HG03521 (cell line): ENCODE measurements around the gene UBXN7.
A peak's percentile ranks its signal among the peaks of the same experiment; 100 is the strongest.
"Not testable (repeated sequence)": the region's sequence is repeated elsewhere in the genome, so short reads cannot be mapped to it uniquely, and the experiment has no call there.

Experiments
- ATAC-seq: cut with Tn5 transposase; IDR thresholded peaks from one replicate; pipeline ENCODE4 v1.9.1; 2021; ENCODE audit warnings: mild to moderate bottlenecking, moderate library complexity; ENCODE audit not compliant: unreplicated experiment

The UBXN7 gene

DNA sequence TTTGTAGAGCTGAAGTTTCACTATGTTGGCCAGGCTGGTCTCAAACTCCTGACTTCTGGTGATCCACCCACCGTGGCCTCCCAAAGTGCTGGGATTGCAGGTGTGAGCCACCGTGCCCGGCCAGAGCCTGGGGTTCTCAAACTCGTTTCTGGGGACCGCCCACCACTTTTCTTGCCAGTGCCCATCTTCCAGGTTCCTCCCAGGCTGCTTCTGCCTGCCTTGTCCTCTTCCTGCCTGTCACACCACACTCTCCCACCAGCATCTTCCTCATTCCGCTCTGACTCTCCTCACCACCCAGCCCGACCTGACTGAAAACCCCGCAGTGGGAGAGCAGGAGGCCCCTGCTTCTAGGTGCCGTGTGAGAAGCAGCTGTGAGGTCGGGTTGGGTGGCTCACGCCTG is 111.1 kb downstream of the UBXN7 start:
- no peak for ATAC-seq

GRCh38 chr3:196320137-196320536 is 112.1 kb downstream of the UBXN7 start:
- no peak for ATAC-seq

- peak; percentile 91 for ATAC-seq
Observed at GRCh38 chr3:196317687-196318467, 114.3 kb downstream of the UBXN7 start, which contains the start of gene DYNLT2B. Gene DYNLT2B (minus strand): TSS chr3:196318240. CDS start chr3:196318152, 88 bp downstream.

- not testable (repeated sequence) for ATAC-seq
Observed at GRCh38 chr3:196316799-196317686, 115.2 kb downstream of the UBXN7 start.

GRCh38 chr3:196315821-196316220 is 116.4 kb downstream of the UBXN7 start:
- no peak for ATAC-seq

- no peak for ATAC-seq
Observed at GRCh38 chr3:196314597-196314996, 117.6 kb downstream of the UBXN7 start.

- ATAC-seq: not testable (repeated sequence)
Observed at GRCh38 chr3:196314086-196314485, 118.1 kb downstream of the UBXN7 start.

GRCh38 chr3:196302960-196303359 is 129.3 kb downstream of the UBXN7 start:
- ATAC-seq: not testable (repeated sequence)

DNA sequence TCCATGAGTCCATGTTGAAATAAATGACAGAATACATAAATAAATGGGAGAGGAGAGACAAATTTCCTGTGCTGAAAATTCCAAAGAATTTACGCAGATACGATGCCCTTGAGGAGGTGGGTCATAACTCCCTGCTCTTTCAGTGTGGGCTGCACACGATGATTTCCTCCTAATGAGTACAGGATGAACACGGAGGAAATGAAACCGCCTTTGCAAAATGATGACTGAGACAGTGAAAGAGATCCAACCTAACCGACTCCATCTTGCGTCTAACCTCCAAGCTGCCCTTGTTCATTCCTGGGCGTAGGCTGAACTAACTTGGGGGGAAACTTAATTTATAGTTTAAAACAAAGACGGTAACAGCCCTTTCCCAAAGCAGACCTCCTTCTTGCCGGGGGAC is 129.7 kb downstream of the UBXN7 start:
- ATAC-seq: not testable (repeated sequence)

- ATAC-seq: no peak
Observed at GRCh38 chr3:196298521-196298920, 133.7 kb downstream of the UBXN7 start.
